ENCODE results near the gene JPT2.

Gene JPT2

DNA sequence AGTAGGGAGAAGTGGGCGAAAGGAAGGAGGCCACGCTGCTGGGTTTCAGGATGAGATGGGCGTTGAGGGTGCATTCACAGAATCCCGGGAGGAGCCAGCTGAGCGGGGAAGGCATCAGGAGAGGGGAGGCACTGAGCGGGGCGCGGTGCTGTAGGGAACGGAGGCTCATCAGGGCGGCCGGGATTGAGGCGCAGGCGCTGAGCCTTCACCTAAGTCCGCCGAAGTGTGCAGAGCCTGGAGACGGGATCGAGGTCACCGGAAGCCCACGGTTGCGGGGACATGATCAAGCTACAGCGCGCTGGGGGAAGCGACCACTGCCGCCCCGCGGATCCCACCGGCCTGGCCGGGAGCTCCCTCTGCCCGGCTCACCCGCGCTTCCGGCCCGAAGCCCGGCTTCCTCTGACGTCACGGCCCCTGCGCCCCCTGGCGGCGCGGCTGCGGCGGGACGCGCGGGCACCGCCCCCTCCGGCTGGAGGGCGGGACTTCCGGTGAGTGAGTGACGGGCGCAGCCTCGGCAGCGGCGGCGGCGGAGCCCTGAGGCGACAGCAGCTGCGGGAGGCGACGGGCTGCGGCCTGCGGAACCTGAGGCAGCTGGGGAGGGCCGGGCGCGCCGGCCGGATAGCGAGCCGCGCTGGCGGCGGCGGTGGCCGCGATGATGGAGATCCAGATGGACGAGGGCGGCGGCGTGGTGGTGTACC lies 27.8 kb downstream of the JPT2 start, which contains the start of gene MAPK8IP3:
TSS of gene MAPK8IP3 (plus strand) at position 508 of the 698 bp plus-strand sequence. CDS start at position 653, 145 bp downstream.
- no peaks in the 10 kb centered on the region for H4K20me1 ChIP-seq (ENCODE audit: low read depth, low read length)
- peak within 1 kb of the TSS; percentile 64 for H3K4me3 ChIP-seq (ENCODE audit: insufficient read depth, low read length, poor library complexity, severe bottlenecking)
- no peaks in the 10 kb centered on the region for H3K9me2 ChIP-seq (replicated peaks; ENCODE audit: insufficient read depth, low read length)
- peaks cover 41% of the 10 kb centered on the region for H3K79me2 ChIP-seq (ENCODE audit: insufficient read depth, low read length)
- H3K27me3 ChIP-seq (ENCODE audit: low read length): no peaks in the 10 kb centered on the region
- H3K9me3 ChIP-seq (ENCODE audit: insufficient read depth, low read length): no peaks in the 10 kb centered on the region
- H3K9ac ChIP-seq (ENCODE audit: low read length): peak within 1 kb of the TSS; percentile 78
- no peak for TF ChIP-seq EZH2phosphoT487 (conservative IDR thresholded peaks at IDR 0.05; ENCODE audit: low read length)
- TF ChIP-seq, protein P1, sequence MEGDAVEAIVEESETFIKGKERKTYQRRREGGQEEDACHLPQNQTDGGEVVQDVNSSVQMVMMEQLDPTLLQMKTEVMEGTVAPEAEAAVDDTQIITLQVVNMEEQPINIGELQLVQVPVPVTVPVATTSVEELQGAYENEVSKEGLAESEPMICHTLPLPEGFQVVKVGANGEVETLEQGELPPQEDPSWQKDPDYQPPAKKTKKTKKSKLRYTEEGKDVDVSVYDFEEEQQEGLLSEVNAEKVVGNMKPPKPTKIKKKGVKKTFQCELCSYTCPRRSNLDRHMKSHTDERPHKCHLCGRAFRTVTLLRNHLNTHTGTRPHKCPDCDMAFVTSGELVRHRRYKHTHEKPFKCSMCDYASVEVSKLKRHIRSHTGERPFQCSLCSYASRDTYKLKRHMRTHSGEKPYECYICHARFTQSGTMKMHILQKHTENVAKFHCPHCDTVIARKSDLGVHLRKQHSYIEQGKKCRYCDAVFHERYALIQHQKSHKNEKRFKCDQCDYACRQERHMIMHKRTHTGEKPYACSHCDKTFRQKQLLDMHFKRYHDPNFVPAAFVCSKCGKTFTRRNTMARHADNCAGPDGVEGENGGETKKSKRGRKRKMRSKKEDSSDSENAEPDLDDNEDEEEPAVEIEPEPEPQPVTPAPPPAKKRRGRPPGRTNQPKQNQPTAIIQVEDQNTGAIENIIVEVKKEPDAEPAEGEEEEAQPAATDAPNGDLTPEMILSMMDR (IDR thresholded peaks at IDR 0.05; ENCODE audit: insufficient read depth, low read length, poor library complexity, severe bottlenecking): peak; percentile 79
- H3K4me2 ChIP-seq (ENCODE audit: low read depth, low read length, poor library complexity, severe bottlenecking): peak within 1 kb of the TSS; percentile 77
- peak within 1 kb of the TSS; percentile 57 for H3K27ac ChIP-seq (ENCODE audit: low read depth, low read length)
- peaks cover 16% of the 10 kb centered on the region; the same call in 1 of the 2 replicates for H3F3A ChIP-seq (ENCODE audit: insufficient read depth)
- no peaks in the 10 kb centered on the region for H3K36me3 ChIP-seq (ENCODE audit: low read length)
- peak within 1 kb of the TSS; percentile 68 for H2AFZ ChIP-seq (ENCODE audit: low read depth, low read length, severe bottlenecking)

- no peak for TF ChIP-seq EZH2phosphoT487 (conservative IDR thresholded peaks at IDR 0.05; ENCODE audit: low read length)
- TF ChIP-seq, protein P1 (IDR thresholded peaks at IDR 0.05; ENCODE audit: insufficient read depth, low read length, poor library complexity, severe bottlenecking): no peak
- peak overlapping the region; percentile 78 for H3K9ac ChIP-seq (ENCODE audit: low read length)
- peak overlapping the region; percentile 76 for H3K4me2 ChIP-seq (ENCODE audit: low read depth, low read length, poor library complexity, severe bottlenecking)
- H3K9me2 ChIP-seq (replicated peaks; ENCODE audit: insufficient read depth, low read length): no peaks in the 10 kb centered on the region
- peaks cover 47% of the 10 kb centered on the region for H3K79me2 ChIP-seq (ENCODE audit: insufficient read depth, low read length)
- peak overlapping the region; percentile 64 for H3K4me3 ChIP-seq (ENCODE audit: insufficient read depth, low read length, poor library complexity, severe bottlenecking)
- H3K27me3 ChIP-seq (ENCODE audit: low read length): no peaks in the 10 kb centered on the region
- H3K9me3 ChIP-seq (ENCODE audit: insufficient read depth, low read length): no peaks in the 10 kb centered on the region
- H3K27ac ChIP-seq (ENCODE audit: low read depth, low read length): peak overlapping the region; percentile 44
- no peaks in the 10 kb centered on the region for H4K20me1 ChIP-seq (ENCODE audit: low read depth, low read length)
- peak overlapping the region; percentile 20 for H2AFZ ChIP-seq (ENCODE audit: low read depth, low read length, severe bottlenecking)
- peaks cover 16% of the 10 kb centered on the region; the same call in 1 of the 2 replicates for H3F3A ChIP-seq (ENCODE audit: insufficient read depth)
- no peaks in the 10 kb centered on the region for H3K36me3 ChIP-seq (ENCODE audit: low read length)
Observed at GRCh38 chr16:1706386-1707192, 28.5 kb downstream of the JPT2 start.

DNA sequence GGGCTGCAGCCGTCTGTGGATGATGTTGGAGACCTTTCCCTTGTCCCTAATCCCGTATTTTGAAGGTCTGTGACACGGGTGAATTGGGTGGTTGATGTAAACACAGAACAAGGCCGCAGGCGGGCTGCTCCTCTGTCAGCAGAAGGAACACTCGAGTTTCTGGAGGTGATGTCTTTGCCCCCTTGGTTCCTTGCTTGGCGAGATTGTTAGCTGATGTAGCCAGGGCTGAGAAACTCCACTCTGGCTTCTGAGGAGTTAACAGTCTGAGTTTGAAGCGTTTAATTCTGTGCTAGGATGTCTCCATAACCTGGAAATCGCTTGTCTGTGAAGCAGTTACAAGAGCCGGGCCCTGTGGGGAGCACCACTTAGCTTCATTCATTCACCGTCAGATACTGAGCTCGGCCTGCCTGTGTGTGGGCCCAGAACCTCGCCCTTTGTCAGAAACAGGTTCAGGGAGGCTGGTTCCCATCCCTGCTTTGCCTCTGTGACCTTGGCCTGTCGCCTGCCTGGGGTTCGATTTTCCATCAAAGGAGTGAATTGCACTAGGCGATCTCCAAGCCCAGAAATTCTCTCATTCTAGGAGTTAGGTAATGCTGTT lies 29.2 kb downstream of the JPT2 start:
- H2AFZ ChIP-seq (ENCODE audit: low read depth, low read length, severe bottlenecking): no peak overlapping the region
- no peaks in the 10 kb centered on the region for H4K20me1 ChIP-seq (ENCODE audit: low read depth, low read length)
- H3K27me3 ChIP-seq (ENCODE audit: low read length): no peaks in the 10 kb centered on the region
- H3K9me2 ChIP-seq (replicated peaks; ENCODE audit: insufficient read depth, low read length): no peaks in the 10 kb centered on the region
- TF ChIP-seq, protein P1 (IDR thresholded peaks at IDR 0.05; ENCODE audit: insufficient read depth, low read length, poor library complexity, severe bottlenecking): no peak
- no peak for TF ChIP-seq EZH2phosphoT487 (conservative IDR thresholded peaks at IDR 0.05; ENCODE audit: low read length)
- H3F3A ChIP-seq (ENCODE audit: insufficient read depth): peaks cover 12% of the 10 kb centered on the region; the same call in 1 of the 2 replicates
- H3K9me3 ChIP-seq (ENCODE audit: insufficient read depth, low read length): no peaks in the 10 kb centered on the region
- peak overlapping the region; percentile 76 for H3K4me2 ChIP-seq (ENCODE audit: low read depth, low read length, poor library complexity, severe bottlenecking)
- H3K36me3 ChIP-seq (ENCODE audit: low read length): no peaks in the 10 kb centered on the region
- H3K27ac ChIP-seq (ENCODE audit: low read depth, low read length): no peak overlapping the region
- peak overlapping the region; percentile 64 for H3K4me3 ChIP-seq (ENCODE audit: insufficient read depth, low read length, poor library complexity, severe bottlenecking)
- H3K9ac ChIP-seq (ENCODE audit: low read length): peak overlapping the region; percentile 78
- H3K79me2 ChIP-seq (ENCODE audit: insufficient read depth, low read length): peaks cover 47% of the 10 kb centered on the region

Data from SU-DHL-6 (cell line).